GM19395 (cell line): ENCODE measurements around the gene TUT1.
A peak's percentile ranks its signal among the peaks of the same experiment; 100 is the strongest.
"Not testable (repeated sequence)": the region's sequence is repeated elsewhere in the genome, so short reads cannot be mapped to it uniquely, and the experiment has no call there.

ENCODE experiments used
- ATAC-seq: cut with Tn5 transposase; IDR thresholded peaks from one replicate; pipeline ENCODE4 v1.9.1; 2021; ENCODE audit warnings: mild to moderate bottlenecking, moderate library complexity; ENCODE audit not compliant: unreplicated experiment

The TUT1 gene

GRCh38 chr11:62580959-62581715 lies 10.2 kb downstream of the TUT1 start:
- no peak for ATAC-seq

- ATAC-seq, result no peak
These were observed 12.1 kb downstream of the TUT1 start for GRCh38 chr11:62579252-62579651.

- no peak for ATAC-seq
These were observed 12.8 kb downstream of the TUT1 start for GRCh38 chr11:62578541-62578940.

DNA sequence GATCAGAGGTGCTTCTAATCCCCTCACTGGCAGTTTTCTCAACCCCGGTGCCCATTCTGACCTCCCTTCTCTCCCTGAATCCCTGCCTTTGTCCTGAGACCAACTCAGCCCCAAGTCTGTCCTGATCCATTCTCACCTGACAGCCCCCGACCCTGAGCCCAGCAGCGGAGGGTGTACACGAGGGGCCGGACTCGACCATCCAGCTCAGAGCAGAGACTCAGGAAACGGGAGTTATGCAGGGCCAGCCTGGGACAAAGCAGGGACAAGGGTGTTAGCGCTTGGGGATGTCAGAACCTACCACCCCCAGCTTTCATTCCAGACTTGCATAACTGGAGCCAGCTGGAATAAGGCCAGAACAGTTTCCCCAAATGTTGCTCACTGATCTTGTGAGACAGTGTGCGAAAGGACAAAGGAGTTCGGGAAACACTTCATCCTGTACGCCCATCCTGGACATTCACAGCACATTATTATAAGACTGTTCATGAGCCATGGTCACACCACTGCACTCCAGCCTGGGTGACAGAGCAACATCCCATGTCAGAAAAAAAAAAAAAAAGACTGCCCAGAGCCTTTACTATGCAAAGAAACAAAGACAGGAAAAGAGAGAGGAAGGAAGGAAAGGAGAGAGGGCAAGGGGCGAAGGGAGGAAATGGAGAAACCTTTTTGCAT lies 14.1 kb downstream of the TUT1 start:
- ATAC-seq, result no peak

GRCh38 chr11:62575837-62576236 lies 15.5 kb downstream of the TUT1 start:
- ATAC-seq, result no peak

GRCh38 chr11:62575156-62575555 lies 16.2 kb downstream of the TUT1 start:
- no peak for ATAC-seq

GRCh38 chr11:62574363-62575071 lies 16.8 kb downstream of the TUT1 start:
- peak; percentile 29 for ATAC-seq

DNA sequence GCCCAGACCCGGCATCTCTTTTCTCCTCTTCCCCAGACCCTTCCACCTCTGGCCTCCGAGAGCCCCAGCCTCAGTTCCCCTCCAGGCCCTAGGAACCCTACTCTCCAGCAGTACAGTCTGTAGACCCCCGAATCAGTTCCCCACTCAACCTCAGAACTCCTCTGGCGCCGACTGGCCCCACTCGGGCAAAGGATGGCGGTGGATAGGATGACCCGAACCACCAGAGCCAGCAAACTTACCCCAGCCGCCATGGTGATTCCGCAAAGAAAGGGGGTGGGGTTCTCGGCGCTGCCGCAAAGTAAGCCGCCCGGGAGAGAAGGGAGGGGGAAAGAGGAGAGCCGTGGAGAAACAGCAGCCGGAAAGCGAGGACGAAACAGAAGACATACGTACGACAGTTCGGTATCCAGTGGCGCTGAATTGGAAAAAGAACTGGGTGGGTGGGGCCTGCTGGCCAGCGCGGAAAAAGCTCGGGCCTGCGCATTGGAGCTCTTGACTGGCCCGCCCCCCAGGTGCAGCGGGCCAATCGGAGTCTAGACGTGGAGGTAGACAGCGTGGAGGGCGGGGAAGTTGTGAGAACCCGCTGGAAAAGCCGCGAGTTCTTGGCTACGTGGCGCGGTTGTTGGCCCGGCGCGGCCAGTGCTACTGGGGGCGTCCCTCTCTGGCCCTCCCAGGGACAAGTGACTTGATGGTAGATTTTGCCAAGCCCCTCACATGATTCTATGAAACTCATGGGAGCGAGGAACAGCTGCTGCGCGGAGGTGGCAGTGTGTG lies 17.5 kb downstream of the TUT1 start, which contains the start of gene EEF1G:
EEF1G (minus strand) TSS at position 300 of the 771 bp plus-strand sequence; CDS start at position 251, 49 bp downstream.
- ATAC-seq, result peak; percentile 83

DNA sequence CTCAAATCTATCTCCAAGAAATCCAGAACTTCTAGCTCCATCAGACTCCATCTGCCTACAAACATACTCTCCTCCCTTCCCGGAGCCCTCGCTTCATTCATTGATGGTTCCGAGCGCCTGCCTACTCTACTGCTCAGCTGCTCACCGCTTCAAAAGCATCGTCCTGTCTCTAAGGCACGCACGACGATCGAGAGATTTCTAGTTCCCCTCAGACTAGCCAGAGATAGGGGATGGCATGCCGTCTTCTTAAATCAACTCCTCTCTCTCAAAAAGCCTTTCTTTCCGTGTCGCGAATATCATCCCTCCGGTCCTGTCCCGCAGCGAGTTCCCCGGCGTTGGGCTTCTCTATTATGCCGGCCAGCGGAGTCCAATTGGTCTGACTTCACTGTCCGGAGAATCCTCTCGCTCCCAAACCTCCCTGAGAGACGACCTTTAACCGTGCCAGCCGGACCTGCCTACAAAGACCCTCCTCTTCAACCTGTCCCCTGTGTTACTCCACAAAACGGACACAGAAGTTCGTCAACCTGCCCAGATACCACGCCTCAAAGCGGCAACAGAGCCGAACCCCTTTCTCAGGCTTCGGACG lies 18.2 kb downstream of the TUT1 start:
- peak; percentile 3 for ATAC-seq

- ATAC-seq, result no peak
These were observed 18.9 kb downstream of the TUT1 start for GRCh38 chr11:62572431-62572830.

- not testable (repeated sequence) for ATAC-seq
These were observed 19.8 kb downstream of the TUT1 start for GRCh38 chr11:62571493-62571892.

DNA sequence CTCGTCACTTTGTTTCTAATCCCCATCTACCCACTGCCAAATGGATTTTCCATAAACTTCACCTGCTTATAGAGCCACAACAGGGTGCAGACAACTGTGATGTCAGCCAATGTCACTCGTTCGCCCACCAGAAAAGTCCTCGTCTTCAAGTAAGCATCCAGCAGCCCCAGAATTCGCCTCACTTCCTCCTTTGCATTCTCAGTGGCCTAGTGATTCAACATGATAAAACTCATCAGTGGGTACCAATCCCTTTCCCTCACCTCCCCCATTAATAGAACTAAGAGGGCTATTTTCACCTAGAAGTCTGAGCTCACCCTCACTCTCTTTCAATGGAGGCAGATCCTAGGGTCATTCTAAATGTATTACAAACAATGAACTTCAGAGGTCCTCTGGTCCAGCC lies 20.4 kb downstream of the TUT1 start:
- ATAC-seq, result not testable (repeated sequence)

DNA sequence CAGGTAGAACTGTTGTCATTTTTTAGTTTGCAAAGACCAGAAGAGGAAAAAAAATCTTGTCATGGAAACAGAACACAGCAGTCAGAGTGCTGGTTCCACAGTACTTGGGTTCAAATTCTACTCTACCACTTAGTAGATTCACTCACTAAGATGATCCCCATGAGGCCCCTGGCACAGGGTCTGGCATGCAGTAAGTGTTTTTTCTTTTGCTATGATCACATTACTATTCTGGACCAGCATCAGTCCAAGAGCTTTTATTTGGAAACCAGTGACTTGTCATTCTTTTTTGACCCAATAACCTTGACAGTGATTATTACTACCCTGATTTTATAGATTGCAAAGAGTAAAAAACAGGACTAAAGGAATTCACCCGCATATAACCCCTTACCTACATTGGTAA lies 21.7 kb downstream of the TUT1 start:
- ATAC-seq, result no peak

DNA sequence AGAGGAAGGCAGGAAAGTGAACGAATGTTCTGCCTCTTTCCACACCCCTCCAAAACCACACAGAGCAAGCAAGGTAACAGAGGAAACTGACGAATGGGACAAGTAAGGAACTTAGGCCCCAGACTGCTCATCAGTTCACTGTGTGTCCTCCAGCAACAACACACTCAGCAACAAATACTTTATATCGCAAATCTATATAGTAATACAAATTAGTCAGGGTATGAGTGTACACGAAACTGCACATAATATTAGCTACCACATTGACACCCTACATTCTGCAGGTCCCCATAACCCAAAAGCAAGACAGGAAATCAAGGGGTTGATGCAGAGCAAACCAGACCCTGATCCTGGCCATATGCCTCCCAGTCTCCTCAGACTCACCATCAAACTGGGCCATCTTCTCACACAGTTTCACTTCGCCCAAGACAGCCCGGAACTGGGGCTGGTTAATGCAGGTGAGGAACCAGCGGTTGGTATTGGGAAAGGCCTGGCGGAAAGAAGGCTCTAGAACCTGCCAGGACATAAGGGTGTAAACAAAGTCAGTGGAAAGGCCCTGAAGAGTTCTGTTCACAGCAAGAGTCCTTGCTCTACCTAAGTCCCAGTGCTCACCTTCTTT lies 24.2 kb downstream of the TUT1 start:
- no peak for ATAC-seq

DNA sequence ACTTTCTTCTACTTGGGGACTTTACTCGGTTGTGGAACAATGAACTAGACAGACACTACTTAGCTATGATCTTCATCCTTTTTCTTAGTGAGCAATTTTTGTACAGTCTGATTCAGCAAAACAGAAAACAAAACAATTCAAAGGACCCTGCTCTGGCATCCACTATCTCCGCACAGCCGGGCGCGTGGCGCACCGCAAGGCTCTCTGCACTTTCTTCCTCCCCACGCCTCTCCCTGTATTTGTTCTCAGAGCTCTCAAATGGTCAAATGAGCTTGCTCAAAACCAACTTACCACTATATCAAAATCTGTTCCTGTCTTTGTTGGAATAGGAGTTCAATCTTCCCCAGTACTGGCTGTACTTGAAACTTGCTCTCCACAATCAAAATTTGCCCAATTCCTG lies 25.1 kb downstream of the TUT1 start:
- no peak for ATAC-seq

DNA sequence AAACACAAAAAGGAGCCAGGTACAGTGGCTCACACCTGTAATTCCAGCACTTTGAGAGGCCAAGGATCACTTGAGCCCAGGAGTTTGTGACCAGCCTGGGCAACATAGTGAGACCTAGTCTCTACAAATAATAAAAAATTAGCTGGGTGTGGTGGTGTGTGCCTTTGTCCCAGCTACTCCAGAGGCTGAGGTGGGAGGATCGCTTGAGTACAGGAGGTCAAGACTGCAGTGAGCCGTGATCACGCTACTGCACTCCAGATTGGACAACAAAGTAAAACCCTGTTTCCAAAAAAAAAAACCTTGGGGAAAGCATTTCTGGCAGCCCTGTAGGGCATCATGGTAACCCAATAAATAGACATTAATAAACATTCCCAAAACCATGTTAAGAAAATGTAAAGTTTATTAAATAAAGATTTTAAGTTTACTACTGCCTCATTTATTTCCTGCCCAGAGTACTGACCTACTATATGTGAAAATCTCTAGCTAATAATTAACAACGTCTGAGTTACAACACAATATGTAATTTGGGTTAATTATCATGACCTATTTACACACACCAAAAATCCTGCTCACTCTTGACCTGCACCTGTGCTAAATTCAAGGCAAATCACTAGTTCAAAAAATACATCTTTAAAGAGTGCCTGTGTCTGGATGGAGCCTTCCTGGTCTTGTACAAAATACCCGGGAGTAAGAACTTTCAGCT lies 26.1 kb downstream of the TUT1 start:
- no peak for ATAC-seq

GRCh38 chr11:62561677-62562230 lies 29.6 kb downstream of the TUT1 start:
- ATAC-seq, result not testable (repeated sequence)

GRCh38 chr11:62560566-62561103 lies 30.7 kb downstream of the TUT1 start:
- no peak for ATAC-seq

GRCh38 chr11:62559626-62560025 lies 31.7 kb downstream of the TUT1 start:
- not testable (repeated sequence) for ATAC-seq
